Astrocyte (in vitro differentiated cells and primary cell): Measurements from ENCODE around the gene LAMA5. TPM values are rescaled to one million over a fixed set of nuclear protein-coding genes. Genes with fewer than 3 reads are reported as not detected.

Experiments
- DNase-seq: peaks from one replicate; pipeline ENCODE4 v3.0.0-alpha.2; 2010; ENCODE audit warnings: low read depth
- FAIRE-seq: peaks from 2 replicates; lab custom pipeline; 2011; peaks lifted over from hg19 to GRCh38; lab: Jason Lieb, UNC
- H2AFZ ChIP-seq: 2 replicates; pipeline ENCODE4 v1.6.0; 2012; ENCODE audit warnings: low read depth, low read length, inconsistent platforms
- H3K27ac ChIP-seq: 2 replicates; pipeline ENCODE4 v1.5.1; 2011; ENCODE audit warnings: low read depth, low read length, inconsistent platforms
- H3K27me3 ChIP-seq: 2 replicates; pipeline ENCODE4 v1.6.0; 2011; ENCODE audit warnings: low read length, inconsistent platforms; ENCODE audit not compliant: insufficient read depth
- H3K36me3 ChIP-seq: 2 replicates; pipeline ENCODE4 v1.5.1; 2011; ENCODE audit warnings: low read length, inconsistent platforms; ENCODE audit not compliant: insufficient read depth
- H3K4me1 ChIP-seq: 2 replicates; pipeline ENCODE4 v1.5.1; 2011; ENCODE audit warnings: low read length, inconsistent platforms; ENCODE audit not compliant: insufficient read depth
- H3K4me2 ChIP-seq: 2 replicates; pipeline ENCODE4 v1.6.0; 2012; ENCODE audit warnings: low read length, inconsistent platforms
- H3K4me3 ChIP-seq: 2 replicates; pipeline ENCODE4 v1.5.1; 2011; ENCODE audit warnings: low read depth, mild to moderate bottlenecking, low read length, inconsistent platforms; ENCODE audit not compliant: insufficient read depth
- H3K79me2 ChIP-seq: 2 replicates; pipeline ENCODE4 v1.6.0; 2012; ENCODE audit warnings: mild to moderate bottlenecking, low read length, inconsistent platforms; ENCODE audit not compliant: insufficient read depth
- H3K9ac ChIP-seq: 2 replicates; pipeline ENCODE4 v1.6.0; 2012; ENCODE audit warnings: mild to moderate bottlenecking, low read length, inconsistent platforms
- H3K9me3 ChIP-seq: 2 replicates; pipeline ENCODE4 v1.5.1; 2012; ENCODE audit warnings: low read depth, mild to moderate bottlenecking, low read length, inconsistent platforms; ENCODE audit not compliant: insufficient read depth
- H4K20me1 ChIP-seq: 2 replicates; pipeline ENCODE4 v1.6.0; 2012; ENCODE audit warnings: low read length, inconsistent platforms; ENCODE audit not compliant: insufficient read depth
- H3K27ac Mint-ChIP-seq: one replicate; pipeline ENCODE4 v1.8.0; 2021; ENCODE audit warnings: mild to moderate bottlenecking, mixed read lengths; ENCODE audit not compliant: unreplicated experiment
- H3K27me3 Mint-ChIP-seq: one replicate; pipeline ENCODE4 v1.8.0; 2021; ENCODE audit warnings: low read depth, mixed read lengths; ENCODE audit not compliant: unreplicated experiment
- H3K36me3 Mint-ChIP-seq: one replicate; pipeline ENCODE4 v1.8.0; 2021; ENCODE audit warnings: low read depth, mixed read lengths; ENCODE audit not compliant: unreplicated experiment
- H3K4me1 Mint-ChIP-seq: one replicate; pipeline ENCODE4 v1.8.0; 2021; ENCODE audit warnings: low read depth, mixed read lengths; ENCODE audit not compliant: unreplicated experiment
- H3K4me3 Mint-ChIP-seq: one replicate; pipeline ENCODE4 v1.8.0; 2021; ENCODE audit warnings: mild to moderate bottlenecking, moderate library complexity, mixed read lengths; ENCODE audit not compliant: unreplicated experiment
- H3K9me3 Mint-ChIP-seq: one replicate; pipeline ENCODE4 v1.8.0; 2021; ENCODE audit warnings: mild to moderate bottlenecking, mixed read lengths; ENCODE audit not compliant: unreplicated experiment
- EZH2 ChIP-seq: IDR thresholded peaks from 2 replicates; pipeline ENCODE4 v1.6.1; 2012; ENCODE audit warnings: mild to moderate bottlenecking, low read length, inconsistent platforms; ENCODE audit not compliant: insufficient read depth
- total RNA-seq: library from RNA; stranded (reverse); gene quantifications from 2 replicates; pipeline ENCODE4 v1.2.1, GENCODE V29; 2021
- TF ChIP-seq, protein P1 (sequence below): IDR thresholded peaks from 2 replicates; pipeline ENCODE4 v1.5.1; 2011; ENCODE audit warnings: low read depth, mild to moderate bottlenecking, inconsistent platforms, low read length, moderate library complexity; ENCODE audit not compliant: insufficient read depth

The LAMA5 gene
- total RNA-seq, 1 donor from 2014 or later, result 350 TPM

DNA sequence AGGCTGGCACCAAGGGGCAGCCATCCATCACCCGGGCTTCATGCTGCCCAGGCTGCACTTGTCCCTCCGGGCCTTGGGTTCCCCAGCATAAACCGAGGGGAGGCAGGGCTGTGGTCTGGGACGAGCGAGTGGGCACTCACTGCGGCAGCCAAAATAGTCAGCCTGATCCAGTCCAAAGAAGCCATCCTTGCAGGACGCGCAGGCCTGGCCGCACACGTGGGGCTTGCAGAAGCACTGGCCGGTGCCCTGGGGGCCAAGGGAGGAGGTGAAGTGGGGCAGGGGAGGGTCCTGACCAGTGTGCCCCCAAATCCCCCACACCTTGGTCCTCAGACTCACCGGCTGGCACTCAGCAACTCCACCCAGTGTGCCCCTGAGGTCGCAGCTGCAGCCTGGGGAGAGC is 32.2 kb downstream of the LAMA5 start:
- no peak overlapping the region for H3K4me3 ChIP-seq
- Mint-ChIP-seq H3K9me3 (no peaks in the 10 kb centered on the region), H3K4me3 (no peak overlapping the region), H3K4me1 (no peaks in the 10 kb centered on the region), H3K27ac (no peak overlapping the region), H3K36me3 (peaks cover 7% of the 10 kb centered on the region), H3K27me3 (no peaks in the 10 kb centered on the region)
- no peaks in the 10 kb centered on the region for H3K4me1 ChIP-seq
- no peaks in the 10 kb centered on the region for H3K36me3 ChIP-seq
- H3K9ac ChIP-seq, result no peak overlapping the region
- H3K27me3 ChIP-seq, result no peaks in the 10 kb centered on the region
- H3K79me2 ChIP-seq, result no peaks in the 10 kb centered on the region
- H3K27ac ChIP-seq, result no peak overlapping the region
- H3K9me3 ChIP-seq, result no peaks in the 10 kb centered on the region
- no peak overlapping the region for H2AFZ ChIP-seq
- DNase-seq (no peak), FAIRE-seq (no peak)
- no peak overlapping the region for H3K4me2 ChIP-seq
- no peaks in the 10 kb centered on the region for H4K20me1 ChIP-seq
- TF ChIP-seq EZH2, result no peak

DNA sequence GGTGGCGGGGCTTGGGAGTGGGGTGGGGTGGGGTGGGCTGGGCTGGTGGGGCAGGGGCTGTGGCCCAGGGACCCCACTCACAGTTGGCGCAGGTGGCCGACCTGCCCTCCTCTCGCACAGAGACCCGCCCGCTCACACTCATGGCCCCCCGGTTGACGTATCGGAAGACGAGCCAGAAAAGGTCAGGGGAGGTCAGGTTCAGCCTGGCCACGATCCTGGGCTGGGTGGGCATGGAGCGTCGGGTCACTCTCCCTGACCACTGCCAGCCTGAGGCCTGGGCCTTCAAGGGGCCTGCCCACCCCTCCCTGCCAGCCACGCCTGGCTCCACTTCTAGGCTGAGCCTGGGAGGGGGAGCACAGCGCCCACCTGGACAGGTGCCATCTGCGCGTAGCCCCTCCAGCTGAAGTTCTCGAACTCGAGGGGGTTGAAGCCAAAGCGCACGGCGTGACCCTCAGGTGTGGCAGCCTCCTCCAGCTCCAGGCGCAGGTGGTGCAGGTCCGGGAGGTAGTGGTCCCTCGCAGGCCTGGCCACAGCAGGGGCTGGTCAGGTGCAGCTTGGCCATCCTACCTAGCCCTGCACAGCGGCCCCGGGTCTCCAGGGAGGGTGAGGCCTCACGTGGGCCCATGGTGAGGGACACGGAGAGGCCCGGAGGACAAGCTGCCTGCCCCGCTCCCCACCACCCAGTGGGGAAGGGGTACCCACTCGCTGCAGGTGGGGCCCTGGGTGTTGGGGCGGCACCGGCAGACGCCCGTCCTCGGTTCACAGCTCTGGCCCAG is 33.1 kb downstream of the LAMA5 start:
- DNase-seq, result no peak
- Histone ChIP-seq H2AFZ (no peak overlapping the region), H3K4me3 (no peak overlapping the region), H3K36me3 (no peaks in the 10 kb centered on the region), H3K4me1 (no peaks in the 10 kb centered on the region), H3K9ac (no peak overlapping the region), H3K9me3 (no peaks in the 10 kb centered on the region), H4K20me1 (no peaks in the 10 kb centered on the region), H3K4me2 (no peak overlapping the region), H3K79me2 (no peaks in the 10 kb centered on the region), H3K27ac (no peak overlapping the region), H3K27me3 (no peaks in the 10 kb centered on the region)
- Mint-ChIP-seq H3K4me1 (no peaks in the 10 kb centered on the region), H3K4me3 (no peak overlapping the region), H3K9me3 (no peaks in the 10 kb centered on the region), H3K27ac (no peak overlapping the region), H3K36me3 (peaks cover 2% of the 10 kb centered on the region), H3K27me3 (no peaks in the 10 kb centered on the region)
- FAIRE-seq, result no peak
- TF ChIP-seq EZH2, result no peak
- TF ChIP-seq, protein P1, sequence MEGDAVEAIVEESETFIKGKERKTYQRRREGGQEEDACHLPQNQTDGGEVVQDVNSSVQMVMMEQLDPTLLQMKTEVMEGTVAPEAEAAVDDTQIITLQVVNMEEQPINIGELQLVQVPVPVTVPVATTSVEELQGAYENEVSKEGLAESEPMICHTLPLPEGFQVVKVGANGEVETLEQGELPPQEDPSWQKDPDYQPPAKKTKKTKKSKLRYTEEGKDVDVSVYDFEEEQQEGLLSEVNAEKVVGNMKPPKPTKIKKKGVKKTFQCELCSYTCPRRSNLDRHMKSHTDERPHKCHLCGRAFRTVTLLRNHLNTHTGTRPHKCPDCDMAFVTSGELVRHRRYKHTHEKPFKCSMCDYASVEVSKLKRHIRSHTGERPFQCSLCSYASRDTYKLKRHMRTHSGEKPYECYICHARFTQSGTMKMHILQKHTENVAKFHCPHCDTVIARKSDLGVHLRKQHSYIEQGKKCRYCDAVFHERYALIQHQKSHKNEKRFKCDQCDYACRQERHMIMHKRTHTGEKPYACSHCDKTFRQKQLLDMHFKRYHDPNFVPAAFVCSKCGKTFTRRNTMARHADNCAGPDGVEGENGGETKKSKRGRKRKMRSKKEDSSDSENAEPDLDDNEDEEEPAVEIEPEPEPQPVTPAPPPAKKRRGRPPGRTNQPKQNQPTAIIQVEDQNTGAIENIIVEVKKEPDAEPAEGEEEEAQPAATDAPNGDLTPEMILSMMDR, result no peak

DNA sequence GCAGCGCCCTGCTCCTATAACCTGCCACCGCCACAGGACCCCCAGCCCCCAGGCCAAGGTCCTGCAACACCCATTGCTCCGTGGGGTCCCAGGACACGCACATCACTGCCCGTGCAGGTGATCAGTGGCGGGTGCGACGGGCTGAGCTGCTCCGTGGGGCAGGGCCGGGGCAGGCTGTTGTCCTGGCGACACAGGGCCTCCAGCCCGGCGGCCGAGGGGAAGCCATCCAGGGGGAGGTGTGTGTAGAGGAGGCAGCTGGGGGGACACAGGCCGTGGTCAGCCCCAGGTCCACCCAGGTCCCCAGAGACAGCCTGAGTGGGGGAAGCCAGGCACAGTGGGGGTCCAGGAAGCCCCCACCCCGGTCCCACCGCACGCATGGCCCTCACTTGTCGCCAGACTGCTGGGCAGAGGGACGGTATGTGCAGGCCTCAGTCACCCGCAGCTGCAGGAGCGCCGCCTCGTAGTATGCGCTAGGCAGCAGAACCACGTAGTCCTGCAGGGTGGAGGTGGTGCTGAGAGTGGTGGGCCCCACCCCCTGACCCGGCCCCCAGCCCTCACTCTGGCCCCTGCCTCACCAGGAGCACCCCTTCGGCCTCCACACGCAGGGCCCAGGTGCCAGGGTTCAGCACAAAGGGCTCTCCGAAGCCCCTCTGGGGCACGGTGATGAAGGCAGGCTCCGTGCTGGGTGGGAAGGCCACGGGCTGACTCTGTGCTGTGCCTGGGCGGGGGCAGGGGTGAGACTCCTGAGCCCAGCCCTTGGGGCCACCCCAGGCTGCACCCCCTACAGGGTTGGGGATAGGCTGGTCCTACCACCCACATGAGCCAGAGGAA is 33.9 kb downstream of the LAMA5 start:
- H3K36me3 Mint-ChIP-seq, result peaks cover 2% of the 10 kb centered on the region

More for the DNA sequence above, 33.9 kb downstream of the LAMA5 start:
- Histone ChIP-seq H2AFZ (no peak overlapping the region), H3K27ac (no peak overlapping the region), H3K27me3 (no peaks in the 10 kb centered on the region), H3K4me2 (no peak overlapping the region), H3K9me3 (no peaks in the 10 kb centered on the region), H3K4me1 (no peaks in the 10 kb centered on the region), H3K79me2 (no peaks in the 10 kb centered on the region), H3K9ac (no peak overlapping the region), H4K20me1 (no peaks in the 10 kb centered on the region), H3K4me3 (no peak overlapping the region), H3K36me3 (no peaks in the 10 kb centered on the region)
- no peak overlapping the region for H3K4me3 Mint-ChIP-seq
- no peaks in the 10 kb centered on the region for H3K4me1 Mint-ChIP-seq
- H3K9me3 Mint-ChIP-seq, result no peaks in the 10 kb centered on the region
- TF ChIP-seq EZH2, result no peak
- TF ChIP-seq, protein P1, result no peak
- FAIRE-seq (no peak), DNase-seq (no peak)
- no peak overlapping the region for H3K27ac Mint-ChIP-seq
- H3K27me3 Mint-ChIP-seq, result no peaks in the 10 kb centered on the region
